ENCODE measurements around the gene VWA3A.

The VWA3A gene

GRCh38 chr16:22202261-22202637, 109.9 kb downstream of the VWA3A start:
- no peak for DNase-seq (ENCODE audit: low read depth in 2 of 3, low spot score in 1 of 3)

- no peak for DNase-seq (ENCODE audit: low read depth in 2 of 3, low spot score in 1 of 3)
These were observed 110.8 kb downstream of the VWA3A start for GRCh38 chr16:22203091-22203490.

GRCh38 chr16:22204091-22204655, 111.8 kb downstream of the VWA3A start:
- DNase-seq (ENCODE audit: low read depth in 2 of 3, low spot score in 1 of 3): no peak

DNA sequence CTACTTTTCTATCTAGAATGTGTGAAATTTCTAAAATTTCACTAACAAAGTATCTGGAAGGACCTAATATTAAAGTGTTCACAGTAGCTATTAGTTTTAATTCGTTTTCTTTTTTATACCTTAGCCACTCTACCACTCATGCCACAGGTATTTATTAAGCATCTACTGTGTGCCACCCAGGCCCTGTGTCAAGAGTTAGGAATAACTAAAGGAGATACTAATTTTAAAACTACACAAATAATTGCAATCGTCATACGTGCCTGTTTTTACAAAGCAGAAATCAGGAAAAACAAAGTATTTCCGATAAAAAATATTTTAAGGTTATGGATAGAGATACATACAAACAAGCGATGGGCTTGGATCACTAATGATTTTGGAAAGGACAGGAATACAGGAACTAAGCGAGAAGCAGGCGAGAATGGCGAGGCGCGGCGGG, 113.3 kb downstream of the VWA3A start:
- no peak for DNase-seq (ENCODE audit: low read depth in 2 of 3, low spot score in 1 of 3)

GRCh38 chr16:22206013-22206841, 113.9 kb downstream of the VWA3A start, which contains the start of gene EEF2K:
TSS of gene EEF2K (plus strand) at chr16:22206278. CDS start at chr16:22225730, 19,452 bp downstream.
- DNase-seq (ENCODE audit: low read depth in 2 of 3, low spot score in 1 of 3): peak; percentile 71 to 86 (median 77)
